Fibroblast of the aortic adventitia (primary cell): ENCODE measurements around the gene HIPK4. TPM values are rescaled to one million over a fixed set of nuclear protein-coding genes. Genes with fewer than 3 reads are reported as not detected.

Experiments
- DNase-seq: peaks from one replicate; pipeline ENCODE4 v3.0.0-alpha.2; 2010; ENCODE audit warnings: low read depth
- H3K4me3 ChIP-seq: 2 replicates; pipeline ENCODE4 v1.5.1; 2011; ENCODE audit warnings: low read depth, mild to moderate bottlenecking, control low read depth, low read length, moderate library complexity
- CTCF ChIP-seq: IDR thresholded peaks from 2 replicates; pipeline ENCODE4 v1.5.1; 2011; ENCODE audit warnings: mild to moderate bottlenecking, low read length, control low read depth, inconsistent platforms; ENCODE audit not compliant: insufficient read depth
- total RNA-seq: library from RNA; depleted of rRNA; stranded (reverse); fragments of >200 nt; gene quantifications from 2 replicates; pipeline ENCODE4 v1.2.3, GENCODE V29; 2012; ENCODE audit warnings: low replicate concordance

HIPK4 gene
- total RNA-seq, 1 donor, result 0.18 TPM

GRCh38 chr19:40398417-40399131 lies 8.6 kb upstream of the HIPK4 start:
- TF ChIP-seq CTCF, result no peak
- H3K4me3 ChIP-seq, result no peak overlapping the region
- DNase-seq, result no peak

GRCh38 chr19:40397568-40397906 lies 7.6 kb upstream of the HIPK4 start:
- no peak for DNase-seq
- no peak for TF ChIP-seq CTCF
- no peak overlapping the region for H3K4me3 ChIP-seq

- no peak for DNase-seq
- TF ChIP-seq CTCF, result no peak
Measured at GRCh38 chr19:40396886-40397567, 7.0 kb upstream of the HIPK4 start.

GRCh38 chr19:40395956-40396355 lies 6.0 kb upstream of the HIPK4 start:
- H3K4me3 ChIP-seq, result no peak overlapping the region
- no peak for DNase-seq
- no peak for TF ChIP-seq CTCF

More at GRCh38 chr19:40396886-40397567, 7.0 kb upstream of the HIPK4 start:
- no peak overlapping the region for H3K4me3 ChIP-seq

- TF ChIP-seq CTCF, result no peak
- no peak for DNase-seq
- no peak overlapping the region for H3K4me3 ChIP-seq
Measured at GRCh38 chr19:40394816-40395210, 4.8 kb upstream of the HIPK4 start.

GRCh38 chr19:40393894-40394815 lies 4.2 kb upstream of the HIPK4 start:
- no peak overlapping the region for H3K4me3 ChIP-seq
- no peak for TF ChIP-seq CTCF
- DNase-seq, result no peak
